Hippocampal formation (tissue), 2 donors: ENCODE data around the gene ANK2.
"Not testable (repeated sequence)": the region's sequence is repeated elsewhere in the genome, so short reads cannot be mapped to it uniquely, and the experiment has no call there.

Source experiments
- DNase-seq, 2 donors: peaks; one replicate each; lab custom pipeline; 2025; lab: John Stamatoyannopoulos, UW

Gene ANK2

DNA sequence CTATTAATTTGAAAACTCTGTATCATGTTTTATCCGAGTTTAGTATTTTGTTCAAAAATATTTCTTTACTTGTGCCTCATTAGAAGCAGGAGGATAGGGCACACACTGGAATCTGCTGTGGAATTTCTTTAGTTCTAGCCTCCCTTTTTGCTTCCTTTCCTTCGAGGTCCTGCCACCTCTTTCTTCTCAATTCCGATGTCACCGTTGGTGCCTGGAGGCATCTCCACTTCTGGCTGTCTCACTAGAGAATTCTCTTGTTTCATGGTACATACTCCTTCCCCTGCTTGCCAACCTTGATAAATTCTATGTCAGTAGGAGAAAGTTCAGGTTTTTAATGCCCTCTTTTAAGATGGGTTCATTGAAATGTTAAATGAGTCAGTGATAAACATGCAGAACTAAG, 140.1 kb downstream of the ANK2 start:
- no peak for DNase-seq

DNA sequence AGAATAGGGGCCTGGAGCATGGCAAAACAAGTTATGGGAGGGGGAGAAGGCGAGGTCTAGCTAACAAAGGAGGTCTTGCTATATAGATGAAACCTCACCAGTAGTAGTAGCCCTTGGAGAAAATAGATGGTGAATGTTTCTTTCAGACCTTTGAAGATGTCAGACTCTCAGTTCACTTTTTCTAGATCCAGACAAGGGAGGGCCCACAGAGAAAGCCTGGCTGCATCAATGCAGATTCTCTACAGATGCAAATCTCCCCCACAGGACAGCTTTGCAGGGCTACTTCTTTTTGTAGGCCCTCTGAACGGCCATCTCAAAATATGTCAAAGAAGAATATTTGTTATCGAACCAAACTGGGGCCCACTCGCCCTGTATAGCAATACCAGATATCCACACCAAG, 159.7 kb downstream of the ANK2 start:
- no peak for DNase-seq

DNA sequence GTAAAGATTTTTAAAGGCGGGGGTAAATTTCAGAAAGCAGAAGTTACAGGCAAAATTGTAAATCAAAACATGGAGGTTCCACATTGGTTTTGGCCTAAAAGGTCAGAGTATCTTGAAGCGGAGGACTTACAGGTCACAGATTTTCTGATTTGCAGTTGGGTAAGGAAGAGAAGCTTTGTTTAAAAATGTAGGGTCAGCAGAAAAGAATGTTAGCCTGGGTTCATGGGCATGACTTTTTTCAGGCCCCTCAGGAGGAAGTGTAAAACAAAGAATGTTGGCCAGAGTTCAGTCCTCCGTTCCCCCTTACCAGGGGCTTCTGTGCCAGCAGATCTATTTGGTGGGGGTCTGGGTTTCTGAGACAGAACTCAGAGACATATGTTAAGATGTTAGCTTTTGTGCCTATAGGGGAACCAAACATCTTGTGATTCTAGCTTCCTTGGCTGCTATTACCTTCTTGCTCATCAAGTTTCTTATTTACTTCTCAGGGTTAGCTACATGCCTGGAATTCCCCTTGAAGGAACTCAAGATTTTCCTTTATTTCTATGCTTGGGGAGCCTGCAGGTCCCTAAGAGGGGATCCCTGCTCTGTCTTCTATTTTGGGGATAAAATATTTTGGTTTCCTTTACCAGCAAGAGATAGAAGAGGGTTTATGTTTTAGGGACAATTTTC, 160.3 kb downstream of the ANK2 start:
- DNase-seq = no peak

DNA sequence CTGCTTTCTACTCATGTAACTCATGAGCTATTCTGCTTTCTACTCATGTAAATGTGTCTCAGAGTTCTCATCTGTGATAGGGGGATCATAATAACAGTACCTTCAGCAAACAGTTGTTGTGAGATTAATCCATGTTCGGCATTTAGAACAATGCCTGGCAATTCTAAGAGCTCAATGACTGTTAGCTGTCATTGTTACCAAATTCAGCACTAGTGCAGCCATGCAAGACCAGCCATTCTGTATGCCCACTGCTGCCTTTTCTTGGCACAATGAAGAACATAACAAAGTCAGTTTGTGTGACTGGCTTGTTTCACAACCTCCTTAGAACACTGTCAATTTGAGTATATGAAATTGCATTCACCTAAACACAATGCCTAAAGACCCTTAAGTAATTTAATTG, 163.2 kb downstream of the ANK2 start:
- no peak for DNase-seq

GRCh38 chr4:113221990-113222389, 172.5 kb downstream of the ANK2 start:
- DNase-seq = no peak

DNA sequence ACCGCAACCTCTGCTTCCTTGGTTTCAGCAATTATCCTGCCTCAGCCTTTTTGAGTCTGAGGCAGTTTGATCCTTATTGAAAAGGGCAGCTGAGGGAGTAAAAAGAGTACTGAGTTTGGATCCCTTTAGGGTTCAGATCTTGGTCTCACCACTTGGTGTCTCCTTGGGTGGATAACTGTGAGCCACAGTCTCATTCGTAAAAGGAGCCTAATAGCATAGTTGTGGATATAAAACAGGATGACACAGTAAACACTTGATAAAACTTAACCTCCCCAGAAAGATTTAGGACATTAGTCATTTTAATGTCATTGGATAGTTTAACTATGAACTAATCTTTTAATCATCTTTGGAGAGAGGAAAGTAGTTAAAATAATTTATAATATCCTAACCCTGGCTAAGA, 173.0 kb downstream of the ANK2 start:
- no peak for DNase-seq

DNA sequence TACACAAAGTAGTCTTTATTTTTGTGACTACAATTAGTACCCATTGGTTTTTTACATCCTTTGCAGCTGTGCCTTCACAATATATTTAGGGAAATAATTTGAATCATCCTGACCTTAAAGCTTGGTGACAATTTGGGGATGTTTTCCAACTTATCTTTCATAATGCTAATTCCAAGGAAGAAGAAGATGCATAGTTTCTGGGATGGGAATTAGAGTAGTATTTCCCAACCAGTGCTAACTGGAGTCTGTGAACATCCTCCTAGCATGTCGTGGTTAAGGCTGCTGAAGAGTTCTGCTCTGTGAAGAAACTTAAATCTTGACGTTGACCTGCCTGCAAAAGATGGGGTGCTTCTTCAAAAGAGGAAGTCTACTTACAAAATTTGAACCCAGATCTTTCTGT, 173.5 kb downstream of the ANK2 start:
- no peak for DNase-seq

GRCh38 chr4:113232194-113232593, 182.7 kb downstream of the ANK2 start:
- DNase-seq = no peak

- no peak for DNase-seq
These were observed 187.5 kb downstream of the ANK2 start for GRCh38 chr4:113236916-113237315.

GRCh38 chr4:113243312-113243711, 193.9 kb downstream of the ANK2 start:
- DNase-seq = no peak

GRCh38 chr4:113244747-113245146, 195.3 kb downstream of the ANK2 start:
- not testable (repeated sequence) for DNase-seq

DNA sequence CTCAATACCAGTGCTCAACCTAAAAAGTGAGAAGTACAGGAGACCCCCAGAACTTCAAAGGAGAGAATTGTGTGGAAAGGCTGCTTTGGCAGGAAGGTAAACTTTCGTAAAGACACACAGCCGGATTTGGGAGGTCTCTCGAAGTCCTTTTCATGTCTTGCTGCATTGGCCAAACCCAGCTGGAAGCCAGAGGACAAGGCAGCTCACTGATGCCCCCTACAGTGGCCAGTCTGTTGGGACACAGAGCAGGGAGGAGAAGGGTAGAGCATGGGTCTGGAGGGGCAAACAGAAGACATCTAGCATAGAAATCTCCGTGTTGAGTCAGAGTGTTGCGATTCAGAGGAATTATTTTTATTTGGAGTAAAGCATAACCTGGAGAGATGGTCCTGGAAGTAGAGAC, 198.9 kb downstream of the ANK2 start:
- no peak for DNase-seq

GRCh38 chr4:113255628-113256027, 206.2 kb downstream of the ANK2 start:
- DNase-seq = no peak

DNA sequence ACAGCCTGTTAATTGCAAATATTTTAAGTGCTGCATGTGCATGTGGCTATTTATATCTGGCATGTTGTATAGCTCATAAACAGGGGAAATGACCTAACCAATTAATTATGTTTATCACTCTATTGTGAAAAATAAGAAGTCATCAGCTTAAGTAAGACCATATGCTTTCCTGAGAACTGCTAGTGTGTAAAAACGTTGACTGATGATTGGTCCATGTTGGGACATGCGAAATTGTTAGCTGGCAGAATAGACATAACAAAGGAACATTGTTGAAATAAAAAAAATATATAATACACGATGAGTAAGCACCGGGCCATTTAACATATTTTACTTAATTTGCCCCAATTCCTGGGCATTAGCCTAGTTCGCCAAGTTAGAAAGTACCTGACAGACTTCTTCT, 207.5 kb downstream of the ANK2 start:
- DNase-seq = no peak

GRCh38 chr4:113260688-113261087, 211.2 kb downstream of the ANK2 start:
- DNase-seq = no peak

DNA sequence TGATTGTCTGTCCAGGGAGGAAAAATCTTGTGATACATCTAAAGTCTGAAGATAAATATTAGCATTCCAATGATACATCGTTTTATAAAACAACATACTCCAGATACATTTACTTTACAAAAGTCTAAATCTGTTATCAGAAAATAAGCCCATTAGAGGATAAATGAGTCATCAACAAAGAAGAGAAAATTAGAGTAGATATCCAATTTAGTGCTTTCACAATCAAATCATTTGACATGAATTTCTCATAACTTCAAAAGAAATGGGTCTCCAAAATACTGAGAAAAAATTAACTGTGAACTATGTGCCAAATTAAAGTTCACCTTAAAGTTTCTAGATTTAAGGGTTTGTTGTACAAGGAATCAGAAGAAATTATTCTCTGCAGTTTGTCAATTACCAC, 213.8 kb downstream of the ANK2 start:
- DNase-seq = no peak

DNA sequence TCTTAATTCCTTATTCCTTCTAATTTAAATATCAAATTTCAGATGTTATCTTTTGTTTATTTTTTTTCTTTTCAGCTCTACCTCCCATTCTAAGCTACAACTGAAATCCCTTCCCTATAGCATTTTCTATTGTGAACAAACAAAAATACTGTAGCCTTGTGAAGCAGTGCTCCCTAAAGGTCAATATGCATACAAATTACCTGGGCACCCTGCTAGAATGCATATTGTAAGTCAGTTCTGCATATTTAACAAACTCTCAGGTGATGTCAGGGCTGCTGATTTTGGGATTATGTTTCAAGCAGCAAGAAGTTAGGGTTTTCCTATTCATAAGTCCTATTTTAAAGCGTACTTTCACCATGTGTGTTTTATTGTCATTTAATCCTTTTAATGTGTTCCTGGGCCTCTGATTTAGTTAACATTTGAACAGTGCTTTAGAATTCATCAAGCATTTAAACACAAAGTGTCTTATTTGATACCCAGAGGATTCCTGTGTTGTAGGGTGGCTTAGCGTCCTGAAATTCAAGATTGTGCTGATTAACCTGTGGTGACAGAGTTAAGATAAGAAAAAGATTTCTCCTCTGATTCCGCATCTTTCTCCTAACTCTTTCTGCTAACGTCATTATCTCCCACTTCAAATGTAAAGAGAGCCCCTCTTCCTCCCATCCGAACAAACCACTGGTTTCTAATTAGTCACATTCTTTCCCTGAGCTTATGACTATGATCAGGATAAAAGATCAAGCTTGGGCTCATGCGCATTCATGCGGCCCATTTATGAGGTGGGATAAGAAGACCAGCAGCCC, 221.3 kb downstream of the ANK2 start:
- DNase-seq = no peak

DNA sequence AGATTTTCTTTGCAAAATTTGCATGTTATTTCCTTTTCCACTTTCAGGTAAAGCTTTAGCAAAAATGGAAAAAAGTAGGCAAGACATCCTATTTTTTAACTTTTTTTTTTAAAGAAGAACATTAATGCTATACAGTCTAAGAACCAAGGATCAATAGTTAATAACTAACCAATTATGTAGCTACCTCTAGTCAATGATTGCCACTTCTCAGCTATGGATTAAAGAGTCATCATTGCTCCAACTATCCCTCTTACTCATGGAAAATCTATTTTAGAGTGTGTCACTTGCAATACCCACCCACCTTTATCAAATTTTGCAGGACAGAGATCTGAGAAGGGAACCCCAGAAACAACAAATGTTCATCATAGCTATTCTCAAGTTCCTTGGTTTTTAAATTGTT, 223.1 kb downstream of the ANK2 start:
- DNase-seq = no peak

DNA sequence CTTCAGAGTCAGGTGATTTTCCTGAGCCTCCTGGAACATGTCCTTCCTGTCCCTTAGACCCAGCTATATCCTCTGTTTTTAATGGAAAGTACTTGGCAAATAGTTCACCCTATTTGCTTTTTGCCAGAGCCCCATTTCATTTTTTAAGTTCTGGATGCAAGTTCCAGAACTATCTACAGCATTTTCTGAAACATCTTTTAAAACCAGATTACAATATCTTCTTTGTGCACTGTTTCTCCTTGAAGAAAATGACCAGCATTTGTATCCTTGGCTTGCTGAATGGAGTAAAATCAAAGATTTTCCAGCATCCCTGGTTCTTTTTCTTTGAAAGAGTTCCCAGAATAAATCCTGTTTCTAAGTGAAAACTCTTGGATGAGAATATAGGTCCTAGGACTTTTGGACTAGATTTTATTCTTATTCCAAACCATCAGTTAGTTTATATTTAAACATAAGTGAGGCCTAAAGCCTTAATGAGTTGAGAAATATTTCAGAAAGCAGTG, 224.3 kb downstream of the ANK2 start:
- no peak for DNase-seq

DNA sequence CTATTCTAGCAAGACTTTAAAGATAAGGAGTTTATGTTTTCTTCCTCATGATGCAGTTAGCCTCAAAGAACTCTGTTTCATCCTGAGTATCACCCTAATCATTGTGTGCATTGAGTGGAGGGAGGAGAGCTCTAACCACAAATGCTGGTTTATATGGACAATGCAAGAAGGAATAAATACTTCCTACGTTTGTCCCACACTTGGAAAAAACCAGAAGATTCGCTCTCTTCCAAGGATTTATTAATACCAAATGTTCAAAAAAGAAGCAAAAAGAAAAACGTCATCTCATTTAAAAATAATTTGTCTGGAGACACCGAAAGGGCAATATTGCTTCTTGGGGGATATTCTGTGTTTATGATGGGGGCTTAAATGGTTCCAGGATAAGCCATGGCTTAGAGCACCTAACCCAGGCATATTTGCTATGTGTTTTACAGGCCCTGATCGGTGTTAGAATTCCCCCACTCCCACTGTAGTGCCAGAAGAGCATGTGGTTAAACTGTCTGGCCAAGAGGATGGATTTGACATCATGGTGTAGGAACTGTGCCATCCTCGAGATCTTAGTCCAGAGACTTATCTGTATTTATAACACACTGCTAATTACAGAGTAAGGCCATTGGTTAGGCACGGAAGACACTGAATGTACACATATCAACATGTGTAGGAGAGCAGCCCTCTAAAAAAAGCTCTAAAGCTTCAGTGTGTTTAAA, 227.2 kb downstream of the ANK2 start:
- DNase-seq = peak in 1 of 2 donors; percentile 18

DNA sequence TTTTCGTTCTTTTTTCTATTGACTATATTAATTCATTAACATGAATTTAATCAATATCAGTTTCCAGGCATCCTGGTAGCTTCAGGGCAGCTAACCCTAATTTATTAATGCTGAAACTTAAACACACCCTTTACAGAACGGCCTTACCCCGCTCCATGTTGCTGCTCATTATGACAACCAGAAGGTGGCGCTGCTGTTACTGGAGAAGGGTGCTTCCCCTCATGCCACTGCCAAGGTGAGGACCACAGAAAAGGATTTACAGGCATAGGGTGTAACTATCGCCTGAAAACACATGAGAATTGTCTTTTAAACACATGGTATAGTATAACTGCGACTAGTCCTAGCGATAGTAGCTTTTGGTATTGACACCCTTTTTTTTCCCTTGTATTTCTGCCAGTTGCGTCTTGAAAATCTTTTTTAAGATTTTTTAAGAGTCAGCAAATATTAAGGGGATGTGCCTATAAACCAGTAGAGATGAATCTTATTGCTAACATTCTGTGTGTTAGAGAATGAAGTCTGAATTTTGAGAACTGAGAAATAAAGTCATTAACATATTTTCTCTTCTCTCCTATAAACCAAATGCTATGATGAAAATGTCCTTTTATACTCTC, 229.0 kb downstream of the ANK2 start:
- DNase-seq = peak; percentile 59 to 60

DNA sequence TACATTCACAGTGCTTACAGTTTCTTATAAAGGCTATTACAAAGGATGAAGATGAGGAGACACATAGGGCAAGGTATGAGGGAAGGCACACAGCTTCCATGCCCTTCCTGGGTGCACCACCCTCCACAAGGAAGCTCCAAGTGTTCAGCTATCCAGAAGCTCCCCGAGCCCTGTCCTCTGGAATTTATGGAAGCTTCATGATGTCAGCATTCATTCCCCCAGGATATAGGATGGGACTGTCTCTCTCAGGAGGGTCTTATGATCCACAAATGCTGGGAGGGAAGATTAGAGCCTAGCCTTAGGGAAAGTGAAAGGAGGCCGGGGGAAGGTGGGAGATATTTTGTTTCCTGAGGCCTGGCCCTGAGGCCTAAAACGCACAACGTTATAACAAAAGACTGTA, 236.0 kb downstream of the ANK2 start:
- no peak for DNase-seq
